OCI-LY1 (cell line): ENCODE measurements around the gene KIF16B.

Experiments used
- CTCF ChIP-seq: fragments of 200-600 bp; sonication (generic), shearing (Covaris generic); IDR thresholded peaks from 2 replicates; pipeline ENCODE4 v1.5.1; 2017; ENCODE audit warnings: mild to moderate bottlenecking, antibody characterized with exemption, low read length, moderate library complexity, mixed read lengths
- EZH2 ChIP-seq: fragments of 200-600 bp; sonication (generic), shearing (Covaris generic); IDR thresholded peaks from 2 replicates; pipeline ENCODE4 v1.8.0; 2017; ENCODE audit warnings: borderline replicate concordance, mixed run types, mild to moderate bottlenecking, antibody characterized with exemption, low read length, moderate library complexity, mixed read lengths

GRCh38 chr20:16595376-16595775 lies 22.1 kb upstream of the KIF16B start:
- no peak for TF ChIP-seq CTCF
- TF ChIP-seq EZH2, result no peak
